GM21619 (cell line): ENCODE measurements around the gene TMEM62.
A peak's percentile ranks its signal among the peaks of the same experiment; 100 is the strongest.

Source experiments
- ATAC-seq: cut with Tn5 transposase; IDR thresholded peaks from one replicate; pipeline ENCODE4 v1.9.1; 2021; ENCODE audit not compliant: unreplicated experiment

The TMEM62 gene

GRCh38 chr15:43133430-43134156, at the start of gene TMEM62:
TSS of gene TMEM62 (plus strand) at chr15:43133586. CDS start at chr15:43133803, 217 bp downstream.
- peak; percentile 91 for ATAC-seq

GRCh38 chr15:43085921-43086320, 47.5 kb upstream of the TMEM62 start:
- no peak for ATAC-seq

- no peak for ATAC-seq
These were observed 46.8 kb upstream of the TMEM62 start for GRCh38 chr15:43086551-43086950.

GRCh38 chr15:43091859-43092258, 41.5 kb upstream of the TMEM62 start:
- no peak for ATAC-seq

GRCh38 chr15:43093026-43093425, 40.4 kb upstream of the TMEM62 start:
- ATAC-seq, result no peak

- no peak for ATAC-seq
These were observed 38.9 kb upstream of the TMEM62 start for GRCh38 chr15:43094416-43095030.

GRCh38 chr15:43095243-43095642, 38.1 kb upstream of the TMEM62 start:
- no peak for ATAC-seq

- no peak for ATAC-seq
These were observed 37.6 kb upstream of the TMEM62 start for GRCh38 chr15:43095708-43096347.

- no peak for ATAC-seq
These were observed 37.0 kb upstream of the TMEM62 start for GRCh38 chr15:43096411-43096810.

- no peak for ATAC-seq
These were observed 34.1 kb upstream of the TMEM62 start for GRCh38 chr15:43099105-43099845.

GRCh38 chr15:43100971-43101370, 32.4 kb upstream of the TMEM62 start:
- no peak for ATAC-seq

GRCh38 chr15:43102187-43102586, 31.2 kb upstream of the TMEM62 start:
- no peak for ATAC-seq

- ATAC-seq, result no peak
These were observed 29.5 kb upstream of the TMEM62 start for GRCh38 chr15:43103907-43104306.

GRCh38 chr15:43104426-43104825, 29.0 kb upstream of the TMEM62 start:
- ATAC-seq, result no peak

GRCh38 chr15:43105077-43105736, 28.2 kb upstream of the TMEM62 start:
- peak; percentile 23 for ATAC-seq

- ATAC-seq, result peak; percentile 89
These were observed 27.5 kb upstream of the TMEM62 start, which contains the start of gene UBR1 for GRCh38 chr15:43105778-43106485. TSS of gene UBR1 (minus strand) at chr15:43106038. CDS start at chr15:43106022, 16 bp downstream.

- no peak for ATAC-seq
These were observed 26.9 kb upstream of the TMEM62 start for GRCh38 chr15:43106486-43106829.

GRCh38 chr15:43107751-43108150, 25.6 kb upstream of the TMEM62 start:
- ATAC-seq, result no peak

- no peak for ATAC-seq
These were observed 22.0 kb upstream of the TMEM62 start for GRCh38 chr15:43111354-43111753.

GRCh38 chr15:43118286-43118685, 15.1 kb upstream of the TMEM62 start:
- no peak for ATAC-seq
